Measurements from ENCODE around the gene PTHLH.

The PTHLH gene

DNA sequence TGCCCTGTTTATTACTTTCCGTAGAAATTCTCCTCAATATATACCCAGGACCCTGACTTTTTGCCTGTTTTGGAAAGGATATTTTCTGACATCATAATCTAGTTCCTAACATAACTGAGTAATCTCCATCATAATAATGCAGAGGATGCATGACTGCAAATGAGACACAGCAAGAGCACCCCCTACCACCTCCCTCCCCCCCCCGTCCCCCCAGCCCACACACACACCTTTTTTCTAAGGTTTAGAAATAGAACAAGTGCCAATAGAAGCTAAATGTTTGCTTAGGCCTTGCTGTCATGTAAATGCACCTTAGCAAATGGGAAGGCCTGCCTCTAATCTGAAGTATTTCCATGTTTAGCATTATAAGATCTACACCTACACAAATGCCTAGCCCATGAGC, at the start of gene PTHLH:
TSS of gene PTHLH (minus strand) at position 13 of the 400 bp plus-strand sequence. CDS start 3,239 bp downstream, outside the sequence.
- no peak for DNase-seq

GRCh38 chr12:28021704-28022103, 49.2 kb upstream of the PTHLH start:
- DNase-seq: no peak

DNA sequence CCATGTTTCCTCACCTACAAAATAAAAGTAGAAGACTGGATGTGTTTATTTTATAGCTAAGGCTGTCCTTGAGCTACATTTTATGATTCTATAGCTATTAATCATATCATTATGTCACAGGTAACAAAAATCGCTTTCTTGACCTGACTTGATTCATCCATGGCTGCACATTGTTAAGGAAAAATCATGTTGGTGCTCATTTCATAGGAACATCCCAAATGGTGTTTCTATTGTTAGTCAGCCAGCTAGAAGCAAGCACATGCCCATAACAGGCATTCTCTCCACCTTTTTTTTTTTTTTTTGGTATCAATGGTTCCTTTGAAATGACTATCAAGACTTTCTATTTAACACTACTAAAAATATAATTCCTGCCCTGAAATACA, 45.3 kb upstream of the PTHLH start:
- no peak for DNase-seq

GRCh38 chr12:28017126-28017872, 44.8 kb upstream of the PTHLH start:
- no peak for DNase-seq

GRCh38 chr12:28015165-28015564, 42.6 kb upstream of the PTHLH start:
- DNase-seq: no peak

- DNase-seq: no peak
Measured at GRCh38 chr12:28014196-28014595, 41.7 kb upstream of the PTHLH start.

- no peak for DNase-seq
Measured at GRCh38 chr12:28012333-28012918, 39.9 kb upstream of the PTHLH start.

DNA sequence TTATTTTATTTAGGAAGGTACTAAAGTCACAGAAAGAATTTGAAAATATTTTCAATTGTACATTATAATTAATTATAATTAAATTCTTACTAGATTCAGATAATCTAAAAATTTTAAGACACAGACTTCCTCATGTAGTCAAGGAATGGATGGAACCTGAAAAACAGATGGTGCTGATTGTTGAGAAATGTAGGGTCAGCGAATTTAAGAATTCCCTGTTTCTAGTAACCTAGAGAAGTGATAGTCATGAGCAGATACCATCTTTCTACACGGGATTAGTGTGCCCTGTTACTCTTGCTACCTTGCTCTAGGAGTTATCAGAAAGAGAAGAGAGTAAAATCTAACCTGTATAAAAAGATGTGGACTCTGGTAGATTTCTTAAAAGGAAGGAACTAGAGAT, 37.5 kb upstream of the PTHLH start:
- DNase-seq: no peak

GRCh38 chr12:27999970-28000369, 27.4 kb upstream of the PTHLH start:
- no peak for DNase-seq

DNA sequence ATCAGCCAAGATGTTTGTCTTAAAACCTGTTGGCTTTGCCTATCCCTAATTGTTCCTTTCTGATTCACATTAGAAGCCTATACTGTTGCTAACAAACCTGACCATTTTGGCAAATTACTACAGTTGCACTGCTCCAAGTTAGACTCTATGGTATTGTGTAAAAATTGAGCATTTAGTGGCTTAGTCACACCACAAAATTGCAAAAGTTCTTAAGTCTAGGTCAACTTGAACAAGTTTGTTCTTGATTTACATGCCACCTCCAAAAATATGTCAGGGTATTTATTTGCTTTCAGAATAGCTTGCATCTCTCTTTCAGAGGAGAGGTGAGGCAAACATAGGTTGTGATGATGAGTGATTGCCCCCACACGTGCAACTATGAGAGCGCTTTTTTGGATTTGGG, 27.0 kb upstream of the PTHLH start:
- no peak for DNase-seq

GRCh38 chr12:27998658-27999057, 26.1 kb upstream of the PTHLH start:
- no peak for DNase-seq

GRCh38 chr12:27998170-27998569, 25.6 kb upstream of the PTHLH start:
- DNase-seq: no peak

- DNase-seq: no peak
Measured at GRCh38 chr12:27996761-27997160, 24.2 kb upstream of the PTHLH start.

- DNase-seq: no peak
Measured at GRCh38 chr12:27995406-27995805, 22.9 kb upstream of the PTHLH start.

GRCh38 chr12:27988594-27989233, 16.2 kb upstream of the PTHLH start:
- no peak for DNase-seq

DNA sequence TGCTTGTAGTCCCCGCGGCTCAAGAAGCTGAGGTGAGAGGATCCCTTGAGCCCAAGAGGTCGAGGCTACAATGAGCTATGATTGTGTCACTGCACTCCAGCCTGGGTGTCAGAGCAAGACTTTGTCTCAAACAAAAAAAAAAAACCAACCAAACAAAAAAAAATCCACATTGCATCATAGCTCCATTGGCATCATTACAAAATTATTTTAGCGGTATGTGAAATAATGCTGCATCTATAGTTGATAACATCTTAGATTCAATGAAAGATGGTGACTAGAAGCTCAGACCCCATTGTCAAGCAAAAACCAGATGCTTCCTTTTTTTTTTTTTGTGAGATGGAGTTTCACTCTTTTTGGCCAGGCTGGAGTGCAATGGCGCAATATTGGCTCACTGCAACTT, 14.8 kb upstream of the PTHLH start:
- DNase-seq: no peak

GRCh38 chr12:27984275-27984674, 11.7 kb upstream of the PTHLH start:
- no peak for DNase-seq

GRCh38 chr12:27982951-27983350, 10.4 kb upstream of the PTHLH start:
- no peak for DNase-seq

DNA sequence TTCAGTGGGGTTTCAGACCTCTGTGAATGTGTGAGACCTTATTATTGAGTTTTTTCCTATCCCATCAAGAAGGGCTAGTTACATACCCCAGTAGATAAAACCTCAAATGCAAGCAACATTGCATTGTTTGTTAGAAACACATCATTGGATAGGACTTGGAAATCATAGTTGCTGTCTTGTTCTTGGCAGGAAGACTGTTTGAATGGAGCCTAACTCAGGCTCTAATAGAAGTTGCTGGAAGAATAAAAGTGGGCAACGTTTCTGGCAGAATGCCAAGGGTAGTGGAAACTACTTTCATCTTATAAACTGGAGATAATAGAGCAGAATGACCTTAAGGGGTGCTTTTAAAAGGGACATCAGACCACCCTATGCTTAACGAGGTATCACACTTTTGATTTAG, 9.9 kb upstream of the PTHLH start:
- DNase-seq: no peak

- DNase-seq: no peak
Measured at GRCh38 chr12:27981874-27982273, 9.3 kb upstream of the PTHLH start.

- no peak for DNase-seq
Measured at GRCh38 chr12:27979145-27979544, 6.6 kb upstream of the PTHLH start.

DNA sequence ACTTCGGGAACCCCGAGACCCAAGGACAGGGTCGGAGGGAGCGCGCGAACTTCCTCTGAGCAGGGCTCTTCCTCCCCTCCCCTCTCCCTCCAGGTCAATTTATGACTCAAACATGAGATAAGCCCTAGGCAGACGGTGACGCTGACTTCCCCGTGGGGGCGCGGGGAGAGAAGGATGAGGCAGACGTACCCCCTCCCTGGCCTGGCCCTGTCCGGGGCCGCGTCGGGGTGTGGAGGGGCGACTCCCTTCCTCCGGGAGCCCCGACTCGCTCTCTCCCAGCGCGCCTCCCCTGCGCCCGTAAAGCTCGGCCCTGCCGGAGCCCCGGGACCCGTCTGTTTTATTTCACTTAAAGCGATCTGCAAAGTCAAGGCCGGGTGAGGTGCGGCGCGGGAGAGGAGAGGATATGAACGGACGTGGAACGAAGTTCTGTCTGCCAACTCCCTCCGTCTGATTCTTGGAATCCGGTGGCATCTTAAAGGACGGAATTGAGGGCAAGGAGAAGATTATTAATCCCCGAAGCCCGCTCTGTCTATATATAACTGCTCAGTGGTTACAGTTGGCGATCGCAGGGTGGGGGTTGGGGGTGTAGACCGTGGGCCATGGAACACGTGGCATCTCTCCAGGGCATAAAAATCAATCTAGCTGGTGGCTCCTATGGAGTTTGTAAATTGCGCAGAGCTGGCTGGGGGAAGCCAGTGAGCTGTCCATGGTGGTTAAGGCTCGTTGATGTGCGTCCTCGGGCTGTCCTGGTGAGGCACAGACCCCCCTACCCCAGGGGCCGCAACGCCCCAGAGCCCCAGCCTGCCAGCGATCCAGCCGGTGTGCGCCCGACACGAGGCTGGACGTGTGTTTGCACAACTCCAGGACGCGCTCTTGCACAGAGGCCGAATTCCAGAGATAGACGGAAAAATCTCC, 2.9 kb upstream of the PTHLH start:
- no peak for DNase-seq

DNA sequence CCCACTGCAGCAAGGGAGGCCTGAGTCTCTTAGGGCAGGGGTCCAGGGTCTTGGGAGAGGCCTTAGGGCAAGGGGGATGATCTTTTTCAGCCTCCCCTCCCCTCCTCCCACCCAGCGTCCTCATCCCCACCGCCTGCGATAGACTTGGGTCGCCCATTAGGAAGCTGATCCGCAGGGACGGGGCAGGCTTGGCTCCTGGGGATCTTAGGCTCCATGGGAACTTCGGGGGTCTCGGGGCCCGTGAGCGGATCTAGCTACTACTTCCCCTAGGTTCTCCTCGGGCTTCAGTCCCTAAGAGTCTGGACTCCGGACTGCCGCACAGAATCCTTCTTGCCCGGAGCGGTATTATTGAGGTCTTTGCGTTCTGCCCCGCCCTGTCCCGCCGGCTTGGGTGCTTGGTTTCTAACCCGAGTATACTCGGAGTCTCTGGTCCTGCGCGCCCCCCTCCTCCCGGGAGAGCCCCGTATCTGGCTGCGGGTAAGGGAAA, 2.2 kb upstream of the PTHLH start:
- no peak for DNase-seq

Measured in NCI-H1048 (cell line).